Panc1 (cell line): ENCODE data around the gene GLRA3.

Source experiments
- POLR2AphosphoS5 ChIP-seq: IDR thresholded peaks from 2 replicates; pipeline ENCODE4 v1.6.1; 2012; ENCODE audit warnings: mild to moderate bottlenecking, low read depth, low read length, moderate library complexity
- REST ChIP-seq, 2 experiments: IDR thresholded peaks; 2 replicates each; pipeline ENCODE4 v1.6.1; 2011 to 2012; ENCODE audit warnings: low read depth in 2 of 2, control low read depth in 1 of 2, low read length in 1 of 2, mild to moderate bottlenecking in 1 of 2, moderate library complexity in 1 of 2; ENCODE audit not compliant: insufficient read depth in 1 of 2
- SIN3A ChIP-seq: IDR thresholded peaks from 2 replicates; pipeline ENCODE4 v1.6.1; 2012; ENCODE audit warnings: low read depth, mild to moderate bottlenecking, low read length, moderate library complexity, borderline replicate concordance; ENCODE audit not compliant: insufficient read depth
- TCF7L2 ChIP-seq: IDR thresholded peaks from 2 replicates; pipeline ENCODE4 v1.6.1; 2011; ENCODE audit warnings: mild to moderate bottlenecking, low read depth, low read length, inconsistent platforms
- TF ChIP-seq, protein P1 (sequence below): fragments of 450-650 bp; IDR thresholded peaks from 2 replicates; pipeline ENCODE4 v1.5.1; 2017; ENCODE audit warnings: mild to moderate bottlenecking

GRCh38 chr4:174855050-174855449, 26.0 kb upstream of the GLRA3 start:
- TF ChIP-seq, protein P1, sequence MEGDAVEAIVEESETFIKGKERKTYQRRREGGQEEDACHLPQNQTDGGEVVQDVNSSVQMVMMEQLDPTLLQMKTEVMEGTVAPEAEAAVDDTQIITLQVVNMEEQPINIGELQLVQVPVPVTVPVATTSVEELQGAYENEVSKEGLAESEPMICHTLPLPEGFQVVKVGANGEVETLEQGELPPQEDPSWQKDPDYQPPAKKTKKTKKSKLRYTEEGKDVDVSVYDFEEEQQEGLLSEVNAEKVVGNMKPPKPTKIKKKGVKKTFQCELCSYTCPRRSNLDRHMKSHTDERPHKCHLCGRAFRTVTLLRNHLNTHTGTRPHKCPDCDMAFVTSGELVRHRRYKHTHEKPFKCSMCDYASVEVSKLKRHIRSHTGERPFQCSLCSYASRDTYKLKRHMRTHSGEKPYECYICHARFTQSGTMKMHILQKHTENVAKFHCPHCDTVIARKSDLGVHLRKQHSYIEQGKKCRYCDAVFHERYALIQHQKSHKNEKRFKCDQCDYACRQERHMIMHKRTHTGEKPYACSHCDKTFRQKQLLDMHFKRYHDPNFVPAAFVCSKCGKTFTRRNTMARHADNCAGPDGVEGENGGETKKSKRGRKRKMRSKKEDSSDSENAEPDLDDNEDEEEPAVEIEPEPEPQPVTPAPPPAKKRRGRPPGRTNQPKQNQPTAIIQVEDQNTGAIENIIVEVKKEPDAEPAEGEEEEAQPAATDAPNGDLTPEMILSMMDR = no peak
- TF ChIP-seq REST (IDR thresholded peaks at IDR 0.05; ENCODE audit: insufficient read depth in 1 of 2, low read depth in 2 of 2, low read length in 1 of 2) (no peak), SIN3A (no peak), POLR2AphosphoS5 (no peak), TCF7L2 (no peak)
